PC-9 (cell line): ENCODE data around the gene PRDM13. TPM values are rescaled to one million over a fixed set of nuclear protein-coding genes. Genes with fewer than 3 reads are reported as not detected.

ENCODE experiments used
- BruUV-seq: library from RNA; stranded (reverse); fragments of 400-500 nt; replicated peaks from 2 replicates; lab custom pipeline; 2021; lab: Mats Ljungman, UMichigan
- CTCF ChIA-PET: fragments of 300-600 bp; sonication (Branson Sonifier 250); formaldehyde crosslinking; loops from one replicate; lab custom pipeline; 2022; ENCODE audit warnings: antibody characterized with exemption; lab: Charles Lee
- POLR2A ChIA-PET: fragments of 300-600 bp; sonication (Branson Sonifier 250); formaldehyde crosslinking; loops from one replicate; lab custom pipeline; 2022; ENCODE audit warnings: antibody characterized with exemption; ENCODE audit not compliant: unreplicated experiment; lab: Charles Lee
- DNase-seq, 2 experiments: peaks; one replicate each; pipeline versions ENCODE4 v3.0.0 to v3.0.0-alpha.2; 2015 to 2022; ENCODE audit warnings: mixed read lengths in 1 of 2
- H2AFZ ChIP-seq: fragments of 200-600 bp; sonication (generic); 2 replicates; pipeline ENCODE4 v1.8.1; 2017; ENCODE audit warnings: antibody characterized with exemption
- H3F3A ChIP-seq: fragments of 200-600 bp; sonication (generic); 2 replicates; pipeline ENCODE4 v1.8.1; 2017; ENCODE audit warnings: antibody characterized with exemption, mild to moderate bottlenecking, low read depth; ENCODE audit not compliant: insufficient read depth
- H3K27ac ChIP-seq: fragments of 200-600 bp; sonication (generic); 2 replicates; pipeline ENCODE4 v1.6.1; 2016; ENCODE audit warnings: mixed run types
- H3K27me3 ChIP-seq: fragments of 200-600 bp; sonication (generic); 2 replicates; pipeline ENCODE4 v1.6.1; 2016; ENCODE audit warnings: low read depth, mixed run types; ENCODE audit not compliant: insufficient read depth
- H3K36me3 ChIP-seq: fragments of 200-600 bp; sonication (generic); 2 replicates; pipeline ENCODE4 v1.6.1; 2016; ENCODE audit warnings: low read depth, mixed run types
- H3K4me1 ChIP-seq: fragments of 200-600 bp; sonication (generic); replicated peaks from 2 replicates; pipeline ENCODE4 v1.6.1; 2016; ENCODE audit warnings: mixed run types; ENCODE audit not compliant: insufficient read depth
- H3K4me2 ChIP-seq: fragments of 200-600 bp; sonication (generic); 2 replicates; pipeline ENCODE4 v1.6.1; 2017; ENCODE audit warnings: mixed run types
- H3K4me3 ChIP-seq: fragments of 200-600 bp; sonication (generic); 2 replicates; pipeline ENCODE4 v1.6.1; 2016; ENCODE audit warnings: mixed run types
- H3K79me2 ChIP-seq: fragments of 200-600 bp; sonication (generic); 2 replicates; pipeline ENCODE4 v1.6.1; 2017; ENCODE audit warnings: low read depth, mixed run types
- H3K9me2 ChIP-seq: fragments of 200-600 bp; sonication (generic); 2 replicates; pipeline ENCODE4 v1.8.1; 2017; ENCODE audit warnings: mild to moderate bottlenecking; ENCODE audit not compliant: insufficient read depth
- H3K9me3 ChIP-seq: fragments of 200-600 bp; sonication (generic); 2 replicates; pipeline ENCODE4 v1.8.1; 2016; ENCODE audit warnings: low read depth; ENCODE audit not compliant: insufficient read depth
- H4K20me1 ChIP-seq: fragments of 200-600 bp; sonication (generic); 2 replicates; pipeline ENCODE4 v1.8.1; 2017; ENCODE audit not compliant: insufficient read depth
- EZH2 ChIP-seq: fragments of 200-600 bp; sonication (generic); IDR thresholded peaks from 2 replicates; pipeline ENCODE4 v1.8.0; 2017; ENCODE audit warnings: antibody characterized with exemption, low read depth
- intact Hi-C: fragments of 100-400 bp; cut with micrococcal nuclease; formaldehyde crosslinking; loops from one replicate; pipeline ENCODE4 v1.10.0; 2022; ENCODE audit not compliant: unreplicated experiment
- total RNA-seq: library from RNA; stranded (reverse); gene quantifications from 2 replicates; pipeline ENCODE4 v1.2.3, GENCODE V29; 2021
- TF ChIP-seq, protein P1 (sequence below): fragments of 200-600 bp; sonication (generic); conservative IDR thresholded peaks from 2 replicates; pipeline ENCODE4 v1.6.1; 2017; ENCODE audit warnings: mixed run types, antibody characterized with exemption, mild to moderate bottlenecking, moderate library complexity

Gene PRDM13
- total RNA-seq, 1 experiment from 2014 or later = not detected

DNA sequence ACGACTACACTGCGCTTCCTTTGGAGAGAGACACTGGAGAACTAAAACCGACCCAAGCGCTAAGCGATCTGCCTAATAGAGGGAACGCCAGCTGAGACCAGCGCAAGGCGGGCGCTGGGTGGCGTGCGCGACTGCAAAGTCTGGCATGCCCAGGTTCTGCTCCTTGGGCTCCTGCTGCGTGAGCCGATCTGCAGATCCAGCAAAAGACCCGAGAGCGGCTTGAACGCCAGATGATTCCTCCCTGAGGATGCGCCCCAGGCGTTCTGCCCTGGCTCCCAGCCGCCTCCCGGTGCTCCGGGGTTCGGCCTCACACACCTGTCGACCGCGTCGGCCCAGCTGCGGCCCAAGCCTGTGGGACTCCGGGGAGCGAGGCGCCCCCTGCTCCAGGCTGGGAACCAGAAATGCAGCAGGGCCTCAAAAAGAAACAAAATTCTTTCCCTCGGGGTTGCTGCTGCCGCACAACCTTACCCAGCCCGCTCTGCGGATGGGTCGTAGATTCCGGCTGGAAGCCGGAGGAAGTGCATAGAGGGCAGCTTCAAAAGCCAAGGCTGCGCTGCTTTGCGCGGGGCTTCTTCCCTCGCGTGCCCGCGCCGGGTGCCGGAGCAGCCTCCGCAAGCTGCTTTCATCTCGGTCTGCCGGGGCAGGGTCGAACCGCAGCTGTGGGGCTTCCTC, 17.9 kb upstream of the PRDM13 start:
- no peaks in the 10 kb centered on the region for H3K9me3 ChIP-seq
- BruUV-seq = no TSS peak
- peak; percentile 37; the same call in 1 of the 2 replicates for TF ChIP-seq EZH2
- TF ChIP-seq, protein P1, sequence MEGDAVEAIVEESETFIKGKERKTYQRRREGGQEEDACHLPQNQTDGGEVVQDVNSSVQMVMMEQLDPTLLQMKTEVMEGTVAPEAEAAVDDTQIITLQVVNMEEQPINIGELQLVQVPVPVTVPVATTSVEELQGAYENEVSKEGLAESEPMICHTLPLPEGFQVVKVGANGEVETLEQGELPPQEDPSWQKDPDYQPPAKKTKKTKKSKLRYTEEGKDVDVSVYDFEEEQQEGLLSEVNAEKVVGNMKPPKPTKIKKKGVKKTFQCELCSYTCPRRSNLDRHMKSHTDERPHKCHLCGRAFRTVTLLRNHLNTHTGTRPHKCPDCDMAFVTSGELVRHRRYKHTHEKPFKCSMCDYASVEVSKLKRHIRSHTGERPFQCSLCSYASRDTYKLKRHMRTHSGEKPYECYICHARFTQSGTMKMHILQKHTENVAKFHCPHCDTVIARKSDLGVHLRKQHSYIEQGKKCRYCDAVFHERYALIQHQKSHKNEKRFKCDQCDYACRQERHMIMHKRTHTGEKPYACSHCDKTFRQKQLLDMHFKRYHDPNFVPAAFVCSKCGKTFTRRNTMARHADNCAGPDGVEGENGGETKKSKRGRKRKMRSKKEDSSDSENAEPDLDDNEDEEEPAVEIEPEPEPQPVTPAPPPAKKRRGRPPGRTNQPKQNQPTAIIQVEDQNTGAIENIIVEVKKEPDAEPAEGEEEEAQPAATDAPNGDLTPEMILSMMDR = no peak; the same call in 1 of the 2 replicates
- peak overlapping the region; percentile 83 for H3K4me2 ChIP-seq
- no peaks in the 10 kb centered on the region for H4K20me1 ChIP-seq
- no peaks in the 10 kb centered on the region for H3K36me3 ChIP-seq
- CTCF ChIA-PET = no interaction called here
- no peaks in the 10 kb centered on the region for H3K4me1 ChIP-seq
- H3K9me2 ChIP-seq = no peaks in the 10 kb centered on the region
- peak in 1 of 2 experiments; percentile 30 for DNase-seq
- H3K4me3 ChIP-seq = peak overlapping the region; percentile 57
- peak overlapping the region; percentile 85 for H2AFZ ChIP-seq
- H3F3A ChIP-seq = no peaks in the 10 kb centered on the region
- H3K27me3 ChIP-seq = peaks cover 20% of the 10 kb centered on the region
- no peak overlapping the region for H3K27ac ChIP-seq
- intact Hi-C loops = no loop called here
- H3K79me2 ChIP-seq = no peaks in the 10 kb centered on the region
- POLR2A ChIA-PET = no interaction called here

DNA sequence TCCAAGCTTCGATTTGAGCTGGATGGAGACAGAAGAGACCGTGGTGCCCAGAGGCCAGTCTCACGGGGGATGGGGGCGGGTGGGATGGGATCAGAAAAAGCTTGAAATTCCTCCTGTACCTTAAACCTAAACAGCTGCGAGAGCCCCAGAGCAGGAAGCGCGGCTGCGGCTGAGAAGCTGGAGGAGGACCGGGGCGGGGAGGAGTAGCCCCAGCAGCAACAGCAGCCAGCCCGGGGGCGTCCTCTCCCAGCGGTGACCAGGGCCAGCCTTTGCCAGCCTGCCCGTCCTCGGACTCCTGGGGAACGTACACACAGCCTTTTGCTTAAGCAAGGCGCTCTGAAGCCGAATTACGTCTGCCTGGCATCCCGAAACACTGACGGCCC, 17.4 kb upstream of the PRDM13 start:
- peaks cover 20% of the 10 kb centered on the region for H3K27me3 ChIP-seq
- CTCF ChIA-PET = no interaction called here
- no peaks in the 10 kb centered on the region for H3K36me3 ChIP-seq
- H3K4me1 ChIP-seq = no peaks in the 10 kb centered on the region
- H3K9me2 ChIP-seq = no peaks in the 10 kb centered on the region
- H3K9me3 ChIP-seq = no peaks in the 10 kb centered on the region
- no peaks in the 10 kb centered on the region for H3K79me2 ChIP-seq
- POLR2A ChIA-PET = no interaction called here
- no peak for TF ChIP-seq EZH2
- TF ChIP-seq, protein P1 = no peak
- no peak overlapping the region for H3K27ac ChIP-seq
- H4K20me1 ChIP-seq = no peaks in the 10 kb centered on the region
- BruUV-seq = no TSS peak
- intact Hi-C loops = no loop called here
- no peaks in the 10 kb centered on the region for H3F3A ChIP-seq
- peak overlapping the region; percentile 83 for H3K4me2 ChIP-seq
- H2AFZ ChIP-seq = peak overlapping the region; percentile 85
- peak overlapping the region; percentile 57 for H3K4me3 ChIP-seq
- peak in 1 of 2 experiments; percentile 7 for DNase-seq

DNA sequence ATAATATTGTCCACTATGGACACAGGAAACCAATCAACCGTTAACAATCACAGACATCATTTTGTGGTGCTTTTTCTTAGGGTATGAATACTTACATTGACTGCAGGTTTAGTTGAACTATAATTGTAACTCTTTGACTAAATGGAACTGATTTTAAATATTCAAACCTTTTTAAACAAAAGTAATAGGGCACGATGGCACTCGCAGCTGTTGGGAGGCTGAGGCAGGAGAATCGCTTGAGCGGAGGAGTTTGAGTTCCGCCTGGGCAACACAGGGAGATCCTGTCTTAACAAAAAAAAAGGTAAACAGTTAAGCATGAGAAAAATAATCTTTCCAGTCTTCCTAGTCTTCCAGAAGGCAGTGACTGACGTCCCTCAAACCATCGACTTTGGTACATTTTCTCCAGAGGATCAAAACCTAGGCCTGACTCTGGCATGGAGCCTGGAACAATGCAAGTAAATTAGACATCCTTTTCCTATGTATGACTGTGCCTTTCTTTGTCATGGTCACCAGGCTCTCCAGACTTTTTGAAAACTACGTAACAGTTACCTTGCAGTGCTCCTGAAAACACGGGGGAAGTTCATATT, 16.6 kb upstream of the PRDM13 start:
- BruUV-seq = no TSS peak
- Histone ChIP-seq H3K9me2 (no peaks in the 10 kb centered on the region), H3K79me2 (no peaks in the 10 kb centered on the region), H3K9me3 (no peaks in the 10 kb centered on the region), H3K27me3 (peaks cover 20% of the 10 kb centered on the region), H3K27ac (no peak overlapping the region), H3K4me2 (no peak overlapping the region), H4K20me1 (no peaks in the 10 kb centered on the region), H3K4me1 (no peaks in the 10 kb centered on the region), H3K4me3 (no peak overlapping the region; the same call in 1 of the 2 replicates), H3F3A (no peaks in the 10 kb centered on the region), H3K36me3 (no peaks in the 10 kb centered on the region), H2AFZ (no peak overlapping the region)
- ChIA-PET CTCF (no interaction called here), POLR2A (no interaction called here)
- DNase-seq = no peak
- TF ChIP-seq, protein P1 = no peak
- no peak for TF ChIP-seq EZH2
- intact Hi-C loops = no loop called here
